Activated CD4-positive, alpha-beta T cell treated with anti-CD3 and anti-CD28 coated beads, Interleukin-2, amount 10 ng/mL, durations not matched to agents 24 days and 14 days (primary cell): ENCODE results near the gene PKN1. TPM values are rescaled to one million over a fixed set of nuclear protein-coding genes. Genes with fewer than 3 reads are reported as not detected.
"Not testable (repeated sequence)": the region's sequence is repeated elsewhere in the genome, so short reads cannot be mapped to it uniquely, and the experiment has no call there.

ENCODE experiments used
- DNase-seq: peaks from one replicate; pipeline ENCODE4 v3.0.0; 2022
- H3K27ac Mint-ChIP-seq: one replicate; pipeline ENCODE4 v1.8.0; 2022; ENCODE audit warnings: mild to moderate bottlenecking, mixed read lengths
- H3K27me3 Mint-ChIP-seq: one replicate; pipeline ENCODE4 v1.8.0; 2022; ENCODE audit warnings: mixed read lengths
- H3K36me3 Mint-ChIP-seq: one replicate; pipeline ENCODE4 v1.8.0; 2022; ENCODE audit warnings: low read depth, mild to moderate bottlenecking, mixed read lengths
- H3K4me1 Mint-ChIP-seq: one replicate; pipeline ENCODE4 v1.8.0; 2021; ENCODE audit warnings: mixed read lengths
- H3K4me3 Mint-ChIP-seq: one replicate; pipeline ENCODE4 v1.8.0; 2022; ENCODE audit warnings: mild to moderate bottlenecking, moderate library complexity, mixed read lengths
- H3K9me3 Mint-ChIP-seq: one replicate; pipeline ENCODE4 v1.8.0; 2021; ENCODE audit warnings: mixed read lengths
- intact Hi-C: fragments of 100-400 bp; cut with micrococcal nuclease; formaldehyde crosslinking; loops from one replicate; pipeline ENCODE4 v1.15.1; 2023
- total RNA-seq: library from RNA; stranded (reverse); gene quantifications from 2 replicates; pipeline ENCODE4 v1.2.3, GENCODE V29; 2022

PKN1 gene
- total RNA-seq, 1 donor from 2014 or later: 180 TPM

DNA sequence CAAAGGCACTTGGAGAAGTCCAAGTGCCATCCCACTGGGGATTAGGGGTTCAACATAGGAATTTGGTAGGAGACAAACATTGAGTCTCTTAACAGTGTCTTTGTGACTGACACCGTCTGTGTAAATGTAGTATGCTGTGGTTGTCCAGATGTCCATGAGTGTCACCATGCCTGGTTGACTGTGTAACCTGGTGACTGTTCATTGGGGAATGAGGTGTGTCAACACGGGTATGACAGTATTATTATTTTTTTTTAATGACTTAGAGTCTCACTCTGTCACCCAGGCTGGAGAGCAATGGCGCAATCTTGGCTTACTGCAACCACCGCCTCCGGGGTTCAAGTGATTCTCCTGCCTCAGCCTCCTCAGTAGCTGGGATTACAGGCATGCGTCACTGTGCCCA lies 16.2 kb downstream of the PKN1 start:
- Mint-ChIP-seq H3K27ac (no peak overlapping the region), H3K4me3 (no peak overlapping the region)

DNA sequence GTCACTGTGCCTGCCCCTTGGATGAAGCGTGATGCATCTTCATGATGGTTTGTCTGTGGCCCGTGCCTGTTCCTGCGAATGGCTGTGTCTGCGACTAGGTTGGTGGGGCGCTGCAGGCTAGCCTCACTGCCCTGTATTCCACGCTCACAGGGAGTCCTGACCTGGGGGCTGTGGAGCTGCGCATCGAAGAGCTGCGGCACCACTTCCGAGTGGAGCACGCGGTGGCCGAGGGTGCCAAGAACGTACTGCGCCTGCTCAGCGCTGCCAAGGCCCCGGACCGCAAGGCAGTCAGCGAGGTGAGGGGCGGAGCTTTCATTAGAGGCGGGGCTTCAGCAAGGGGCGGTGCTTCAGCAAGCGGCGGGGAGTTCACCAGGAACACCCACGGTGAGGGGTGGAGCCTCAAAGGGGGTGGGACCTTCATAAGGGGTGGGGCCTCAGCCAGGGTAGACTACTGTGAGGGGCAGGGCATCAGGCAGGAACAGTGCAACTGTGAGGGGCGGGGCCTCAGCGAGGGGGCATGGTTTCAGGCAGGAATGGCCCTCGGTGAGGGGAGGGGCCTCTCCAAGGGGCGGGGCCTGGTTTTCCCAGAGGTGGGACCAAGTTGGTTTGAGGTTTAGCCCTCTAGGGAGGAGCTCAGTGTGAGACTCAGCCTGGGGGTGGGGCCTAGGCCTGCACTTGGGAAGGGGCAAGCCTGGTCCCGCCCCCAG lies 17.2 kb downstream of the PKN1 start:
- Mint-ChIP-seq H3K27me3 (no peaks in the 10 kb centered on the region), H3K4me1 (peaks cover 4% of the 10 kb centered on the region), H3K36me3 (peaks cover 62% of the 10 kb centered on the region), H3K4me3 (no peak overlapping the region), H3K27ac (peak overlapping the region; percentile 4), H3K9me3 (no peaks in the 10 kb centered on the region)
- DNase-seq: peak; percentile 92
- intact Hi-C loops: no loop called here

More for the DNA sequence above, 16.2 kb downstream of the PKN1 start:
- peaks cover 64% of the 10 kb centered on the region for H3K36me3 Mint-ChIP-seq
- H3K4me1 Mint-ChIP-seq: peaks cover 8% of the 10 kb centered on the region
- DNase-seq: no peak
- H3K27me3 Mint-ChIP-seq: no peaks in the 10 kb centered on the region
- intact Hi-C loops: no loop called here
- H3K9me3 Mint-ChIP-seq: no peaks in the 10 kb centered on the region

GRCh38 chr19:14450876-14451275 lies 17.8 kb downstream of the PKN1 start:
- Mint-ChIP-seq H3K4me3 (no peak overlapping the region), H3K9me3 (no peaks in the 10 kb centered on the region), H3K27me3 (no peaks in the 10 kb centered on the region), H3K36me3 (peaks cover 63% of the 10 kb centered on the region), H3K4me1 (peaks cover 4% of the 10 kb centered on the region), H3K27ac (no peak overlapping the region)
- intact Hi-C loops: no loop called here
- DNase-seq: peak; percentile 53

DNA sequence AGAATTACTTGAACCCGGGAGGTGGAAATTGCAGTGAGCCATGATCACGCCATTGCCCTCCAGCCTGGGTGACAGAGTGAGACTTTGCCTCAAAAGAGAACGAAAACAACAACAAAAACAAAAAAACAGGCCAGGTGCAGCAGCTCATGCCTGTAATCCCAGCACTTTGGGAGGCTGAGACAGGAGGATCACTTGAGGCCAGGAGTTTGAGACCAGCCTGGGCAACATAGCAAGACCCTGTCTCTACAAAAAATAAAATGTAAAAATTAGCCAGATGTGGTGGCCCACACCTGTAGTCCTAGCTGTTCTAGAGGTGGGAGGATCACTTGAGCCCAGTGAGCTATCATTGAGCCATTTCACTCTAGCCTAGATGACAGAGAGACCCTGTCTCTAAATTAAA lies 19.2 kb downstream of the PKN1 start:
- intact Hi-C loops, H3K27ac Mint-ChIP-seq, DNase-seq, H3K4me1 Mint-ChIP-seq, H3K27me3 Mint-ChIP-seq, H3K9me3 Mint-ChIP-seq, H3K4me3 Mint-ChIP-seq: not testable (repeated sequence)
- peaks cover 59% of the 10 kb centered on the region for H3K36me3 Mint-ChIP-seq

- Mint-ChIP-seq H3K27me3 (no peaks in the 10 kb centered on the region), H3K9me3 (no peaks in the 10 kb centered on the region), H3K27ac (no peak overlapping the region), H3K4me1 (peaks cover 2% of the 10 kb centered on the region), H3K4me3 (no peak overlapping the region), H3K36me3 (peaks cover 66% of the 10 kb centered on the region)
- intact Hi-C loops: no loop called here
- peak; percentile 57 for DNase-seq
Observed at GRCh38 chr19:14459703-14460102, 26.6 kb downstream of the PKN1 start.

GRCh38 chr19:14460935-14461334 lies 27.8 kb downstream of the PKN1 start:
- DNase-seq: no peak
- Mint-ChIP-seq H3K36me3 (peaks cover 64% of the 10 kb centered on the region), H3K27me3 (no peaks in the 10 kb centered on the region), H3K4me1 (peaks cover 2% of the 10 kb centered on the region), H3K4me3 (no peak overlapping the region), H3K9me3 (no peaks in the 10 kb centered on the region), H3K27ac (no peak overlapping the region)
- intact Hi-C loops: no loop called here

- peaks cover 61% of the 10 kb centered on the region for H3K36me3 Mint-ChIP-seq
- intact Hi-C loops, DNase-seq: not testable (repeated sequence)
Observed at GRCh38 chr19:14462401-14462800, 29.3 kb downstream of the PKN1 start.

GRCh38 chr19:14463747-14464146 lies 30.6 kb downstream of the PKN1 start:
- H3K36me3 Mint-ChIP-seq: peaks cover 57% of the 10 kb centered on the region
- no peak for DNase-seq

More at GRCh38 chr19:14462401-14462800, 29.3 kb downstream of the PKN1 start:
- not testable (repeated sequence) for H3K27me3 Mint-ChIP-seq, H3K4me3 Mint-ChIP-seq, H3K27ac Mint-ChIP-seq, H3K4me1 Mint-ChIP-seq, H3K9me3 Mint-ChIP-seq

GRCh38 chr19:14467391-14467790 lies 34.3 kb downstream of the PKN1 start:
- peaks cover 4% of the 10 kb centered on the region for H3K4me1 Mint-ChIP-seq
- no peaks in the 10 kb centered on the region for H3K27me3 Mint-ChIP-seq
- peaks cover 55% of the 10 kb centered on the region for H3K36me3 Mint-ChIP-seq
- intact Hi-C loops: no loop called here
- H3K27ac Mint-ChIP-seq: no peak overlapping the region
- DNase-seq: no peak
- H3K4me3 Mint-ChIP-seq: no peak overlapping the region
- no peaks in the 10 kb centered on the region for H3K9me3 Mint-ChIP-seq

More at GRCh38 chr19:14463747-14464146, 30.6 kb downstream of the PKN1 start:
- Mint-ChIP-seq H3K9me3 (no peaks in the 10 kb centered on the region), H3K27ac (no peak overlapping the region), H3K4me1 (peaks cover 2% of the 10 kb centered on the region), H3K4me3 (no peak overlapping the region), H3K27me3 (no peaks in the 10 kb centered on the region)
- intact Hi-C loops: no loop called here

GRCh38 chr19:14467816-14468215 lies 34.7 kb downstream of the PKN1 start:
- no peak overlapping the region for H3K27ac Mint-ChIP-seq
- H3K4me3 Mint-ChIP-seq: no peak overlapping the region
- no peaks in the 10 kb centered on the region for H3K9me3 Mint-ChIP-seq
- intact Hi-C loops: no loop called here
- no peak for DNase-seq
- peaks cover 4% of the 10 kb centered on the region for H3K27me3 Mint-ChIP-seq
- peaks cover 4% of the 10 kb centered on the region for H3K4me1 Mint-ChIP-seq
- peaks cover 51% of the 10 kb centered on the region for H3K36me3 Mint-ChIP-seq

GRCh38 chr19:14470031-14470876 lies 37.1 kb downstream of the PKN1 start:
- no peak overlapping the region for H3K27ac Mint-ChIP-seq
- no peak overlapping the region for H3K4me3 Mint-ChIP-seq
- H3K27me3 Mint-ChIP-seq: peaks cover 16% of the 10 kb centered on the region
- peaks cover 38% of the 10 kb centered on the region for H3K36me3 Mint-ChIP-seq
- H3K4me1 Mint-ChIP-seq: peaks cover 14% of the 10 kb centered on the region
- no peak for DNase-seq
- intact Hi-C loops: loop anchor here (10.0 kb wide), 1 partner anchor 585 kb away; no protein-coding TSS in a partner anchor
- H3K9me3 Mint-ChIP-seq: no peaks in the 10 kb centered on the region

DNA sequence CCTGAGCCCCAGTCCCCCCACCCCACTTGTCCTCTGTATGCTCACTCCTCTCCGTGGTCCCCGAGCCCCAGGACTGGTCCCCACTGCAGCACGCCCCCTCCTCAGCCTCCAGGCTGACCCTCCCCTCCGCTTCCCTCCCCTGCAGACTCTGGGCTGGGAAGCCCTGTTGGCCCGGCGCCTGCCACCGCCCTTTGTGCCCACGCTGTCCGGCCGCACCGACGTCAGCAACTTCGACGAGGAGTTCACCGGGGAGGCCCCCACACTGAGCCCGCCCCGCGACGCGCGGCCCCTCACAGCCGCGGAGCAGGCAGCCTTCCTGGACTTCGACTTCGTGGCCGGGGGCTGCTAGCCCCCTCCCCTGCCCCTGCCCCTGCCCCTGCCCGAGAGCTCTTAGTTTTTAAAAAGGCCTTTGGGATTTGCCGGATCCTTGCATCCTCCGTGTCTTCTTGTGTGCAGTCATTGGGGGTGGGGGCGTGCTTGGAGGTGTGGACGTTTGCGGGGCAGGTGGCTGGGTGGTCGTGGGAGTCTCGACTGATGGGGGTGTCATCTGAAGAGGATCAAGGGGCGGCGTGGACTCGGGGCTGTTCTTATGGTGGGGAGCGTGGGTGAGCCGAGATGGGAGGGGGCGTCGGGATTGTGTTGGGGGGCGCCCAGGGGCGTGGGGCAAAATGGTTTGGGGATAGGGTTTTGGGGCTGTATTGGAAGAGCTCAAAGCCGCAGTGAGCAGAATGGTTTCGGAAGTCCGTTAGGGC lies 38.5 kb downstream of the PKN1 start:
- H3K36me3 Mint-ChIP-seq: peaks cover 35% of the 10 kb centered on the region
- no peak overlapping the region for H3K4me3 Mint-ChIP-seq
- peaks cover 16% of the 10 kb centered on the region for H3K27me3 Mint-ChIP-seq
- peaks cover 26% of the 10 kb centered on the region for H3K4me1 Mint-ChIP-seq
- no peaks in the 10 kb centered on the region for H3K9me3 Mint-ChIP-seq
- intact Hi-C loops: loop anchor here (2.0 to 10.0 kb wide), 3 partner anchors 39 to 587 kb away; partner anchors contain the start of genes ASF1B and PKN1
- no peak overlapping the region for H3K27ac Mint-ChIP-seq
- no peak for DNase-seq

- Mint-ChIP-seq H3K4me3 (no peak overlapping the region), H3K9me3 (no peaks in the 10 kb centered on the region), H3K36me3 (peaks cover 33% of the 10 kb centered on the region), H3K4me1 (peaks cover 26% of the 10 kb centered on the region), H3K27me3 (peaks cover 16% of the 10 kb centered on the region), H3K27ac (no peak overlapping the region)
- DNase-seq: peak; percentile 96
- intact Hi-C loops: loop anchor here (2.0 to 10.0 kb wide), 3 partner anchors 40 to 588 kb away; partner anchors contain the start of genes ASF1B and PKN1
Observed at GRCh38 chr19:14472202-14472938, 39.3 kb downstream of the PKN1 start.
